ENCODE measurements around the gene PPP1CA. TPM values are rescaled to one million over a fixed set of nuclear protein-coding genes. Genes with fewer than 3 reads are reported as not detected.
"Not testable (repeated sequence)": the region's sequence is repeated elsewhere in the genome, so short reads cannot be mapped to it uniquely, and the experiment has no call there.

PPP1CA gene
- total RNA-seq, 1 experiment from 2014 or later: 247 TPM

GRCh38 chr11:67404515-67405195 lies 3.0 kb upstream of the PPP1CA start:
- DNase-seq (ENCODE audit: low read depth): no peak

GRCh38 chr11:67403085-67403484 lies 1.4 kb upstream of the PPP1CA start:
- DNase-seq (ENCODE audit: low read depth): not testable (repeated sequence)

GRCh38 chr11:67402192-67402839 lies 658 bp upstream of the PPP1CA start:
- DNase-seq (ENCODE audit: low read depth): not testable (repeated sequence)

- DNase-seq (ENCODE audit: low read depth): no peak
These were observed 640 bp downstream of the PPP1CA start for GRCh38 chr11:67400942-67401494.

- DNase-seq (ENCODE audit: low read depth): no peak
These were observed 1.3 kb downstream of the PPP1CA start for GRCh38 chr11:67400251-67400941.

- DNase-seq (ENCODE audit: low read depth): no peak
These were observed 2.7 kb downstream of the PPP1CA start for GRCh38 chr11:67398661-67399563.

- DNase-seq (ENCODE audit: low read depth): no peak
These were observed 3.5 kb downstream of the PPP1CA start for GRCh38 chr11:67397986-67398660.

GRCh38 chr11:67397536-67397935 lies 4.1 kb downstream of the PPP1CA start:
- DNase-seq (ENCODE audit: low read depth): no peak

- no peak for DNase-seq (ENCODE audit: low read depth)
These were observed 4.9 kb downstream of the PPP1CA start for GRCh38 chr11:67396587-67397389.

- no peak for DNase-seq (ENCODE audit: low read depth)
These were observed 5.4 kb downstream of the PPP1CA start for GRCh38 chr11:67396259-67396581.

GRCh38 chr11:67395555-67396258 lies 6.0 kb downstream of the PPP1CA start:
- DNase-seq (ENCODE audit: low read depth): no peak

- DNase-seq (ENCODE audit: low read depth): no peak
These were observed 7.7 kb downstream of the PPP1CA start for GRCh38 chr11:67393990-67394389.

GRCh38 chr11:67393437-67393836 lies 8.2 kb downstream of the PPP1CA start:
- DNase-seq (ENCODE audit: low read depth): no peak

GRCh38 chr11:67392183-67392715 lies 9.4 kb downstream of the PPP1CA start:
- DNase-seq (ENCODE audit: low read depth): no peak

GRCh38 chr11:67391304-67392182 lies 10.1 kb downstream of the PPP1CA start, which contains the start of gene RAD9A:
Gene RAD9A, plus strand, starts transcription at chr11:67391986. Its CDS starts 59 bp downstream, at chr11:67392045.
- peak; percentile 94 for DNase-seq (ENCODE audit: low read depth)

- no peak for DNase-seq (ENCODE audit: low read depth)
These were observed 10.7 kb downstream of the PPP1CA start for GRCh38 chr11:67390947-67391303.

GRCh38 chr11:67389477-67389876 lies 12.2 kb downstream of the PPP1CA start:
- DNase-seq (ENCODE audit: low read depth): peak; percentile 38

- no peak for DNase-seq (ENCODE audit: low read depth)
These were observed 14.1 kb downstream of the PPP1CA start for GRCh38 chr11:67387518-67387917.
